VCaP (cell line): ENCODE results near the gene SPC24.
"Not testable (repeated sequence)": the region's sequence is repeated elsewhere in the genome, so short reads cannot be mapped to it uniquely, and the experiment has no call there.

Source experiments
- H3K27ac ChIP-seq: fragments of 450-650 bp; 2 replicates; pipeline ENCODE4 v1.5.1; 2017
- TF ChIP-seq, protein P1 (sequence below): fragments of 450-650 bp; conservative IDR thresholded peaks from 2 replicates; pipeline ENCODE4 v1.5.1; 2017; ENCODE audit warnings: mild to moderate bottlenecking, moderate library complexity

Gene SPC24

DNA sequence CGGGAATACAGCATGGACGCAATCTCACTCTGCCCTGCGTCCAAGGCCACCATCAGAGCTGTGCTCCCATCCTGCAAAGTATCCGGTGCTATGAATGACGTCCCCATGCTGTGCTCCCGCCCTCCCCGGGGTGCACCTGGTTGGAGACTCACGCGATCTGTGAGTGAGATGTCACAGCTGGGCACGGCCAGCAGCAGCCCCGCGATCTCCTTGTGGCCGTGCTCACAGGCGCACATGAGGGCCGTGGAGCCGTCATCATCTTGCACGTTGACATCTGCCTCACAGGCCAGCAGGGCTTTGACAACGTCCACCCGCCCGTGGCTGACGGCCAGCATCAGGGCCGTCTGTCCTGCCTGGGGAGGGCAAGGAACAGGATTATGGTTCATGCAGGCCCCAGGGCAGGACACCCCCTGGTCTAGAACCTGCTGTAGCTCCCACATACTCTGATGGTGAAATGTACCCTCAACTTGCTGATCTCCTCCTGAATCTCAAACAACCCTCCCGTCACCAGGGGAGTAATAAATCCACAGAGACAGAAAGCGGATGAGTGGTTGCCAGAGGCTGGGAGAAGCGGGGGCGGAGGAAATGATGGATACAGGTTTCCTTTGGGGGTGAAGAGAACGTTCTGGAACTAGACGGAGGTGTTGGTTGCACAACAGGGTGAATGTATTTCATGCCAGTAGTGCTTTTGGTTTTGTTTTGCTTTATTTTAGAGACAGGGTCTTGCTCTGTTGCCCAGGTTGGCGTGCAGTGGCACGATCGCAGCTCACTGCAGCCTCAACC, 14.5 kb upstream of the SPC24 start:
- no peak overlapping the region for H3K27ac ChIP-seq
- TF ChIP-seq, protein P1, sequence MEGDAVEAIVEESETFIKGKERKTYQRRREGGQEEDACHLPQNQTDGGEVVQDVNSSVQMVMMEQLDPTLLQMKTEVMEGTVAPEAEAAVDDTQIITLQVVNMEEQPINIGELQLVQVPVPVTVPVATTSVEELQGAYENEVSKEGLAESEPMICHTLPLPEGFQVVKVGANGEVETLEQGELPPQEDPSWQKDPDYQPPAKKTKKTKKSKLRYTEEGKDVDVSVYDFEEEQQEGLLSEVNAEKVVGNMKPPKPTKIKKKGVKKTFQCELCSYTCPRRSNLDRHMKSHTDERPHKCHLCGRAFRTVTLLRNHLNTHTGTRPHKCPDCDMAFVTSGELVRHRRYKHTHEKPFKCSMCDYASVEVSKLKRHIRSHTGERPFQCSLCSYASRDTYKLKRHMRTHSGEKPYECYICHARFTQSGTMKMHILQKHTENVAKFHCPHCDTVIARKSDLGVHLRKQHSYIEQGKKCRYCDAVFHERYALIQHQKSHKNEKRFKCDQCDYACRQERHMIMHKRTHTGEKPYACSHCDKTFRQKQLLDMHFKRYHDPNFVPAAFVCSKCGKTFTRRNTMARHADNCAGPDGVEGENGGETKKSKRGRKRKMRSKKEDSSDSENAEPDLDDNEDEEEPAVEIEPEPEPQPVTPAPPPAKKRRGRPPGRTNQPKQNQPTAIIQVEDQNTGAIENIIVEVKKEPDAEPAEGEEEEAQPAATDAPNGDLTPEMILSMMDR = no peak

DNA sequence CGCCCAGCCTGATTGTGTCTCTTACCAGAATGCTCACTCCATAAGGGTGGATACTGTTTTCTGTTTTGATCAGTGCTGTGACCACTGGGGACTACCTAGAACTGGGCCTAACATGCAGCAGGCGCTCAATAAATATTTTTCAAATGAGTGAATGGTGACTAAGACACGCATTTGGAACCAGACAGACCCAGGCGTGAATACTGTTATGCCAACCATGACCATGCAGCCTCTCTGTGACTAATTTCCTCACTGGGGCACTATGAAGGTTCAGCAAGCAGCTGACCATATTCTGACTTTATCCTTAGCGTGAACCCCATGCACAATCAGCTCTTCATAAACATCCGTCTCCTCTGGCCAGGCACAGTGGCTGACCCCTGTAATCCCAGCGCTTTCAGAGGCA, 13.0 kb upstream of the SPC24 start:
- TF ChIP-seq, protein P1 = no peak
- H3K27ac ChIP-seq = no peak overlapping the region

DNA sequence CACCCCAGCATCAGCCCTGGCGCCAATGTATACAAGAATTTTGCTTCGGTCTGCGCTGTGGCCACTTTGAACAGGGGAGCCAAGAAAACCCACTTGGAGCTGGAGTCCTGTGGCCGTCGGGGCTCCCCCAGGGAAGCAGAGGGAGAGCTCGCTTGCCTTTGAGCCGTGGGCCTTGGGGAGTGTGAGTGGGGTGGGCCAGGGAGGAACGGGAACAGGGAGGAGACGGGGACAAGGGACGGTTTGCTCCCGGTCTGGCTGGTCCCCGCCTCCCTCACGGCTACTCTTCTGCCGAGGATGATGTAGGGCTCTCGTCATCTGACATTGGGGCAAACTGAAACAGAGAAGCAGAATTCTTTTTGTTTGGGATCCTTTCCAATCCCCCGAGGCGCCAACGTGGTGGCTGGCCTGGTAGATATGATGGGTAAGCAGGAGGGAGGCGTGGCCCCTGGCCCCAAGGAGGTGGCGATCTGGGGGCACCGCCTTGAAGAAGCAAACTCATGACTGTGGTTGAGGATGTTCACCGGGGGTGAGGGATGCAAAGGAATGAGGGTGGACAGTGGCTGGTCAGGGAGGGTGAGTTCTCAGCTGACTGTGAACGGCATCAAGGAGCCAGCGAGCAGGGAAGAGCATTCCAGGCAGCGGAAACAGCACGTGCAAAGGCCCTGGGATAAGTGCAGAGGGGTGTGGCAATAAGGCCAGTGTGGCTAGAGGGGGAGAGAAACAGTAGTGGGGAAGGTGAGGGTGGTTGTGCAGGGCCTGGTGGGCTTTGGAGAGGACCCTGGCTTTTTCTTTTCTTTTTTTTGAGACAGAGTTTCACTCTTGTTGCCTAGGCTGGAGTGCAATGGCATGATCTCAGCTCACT, 10.9 kb upstream of the SPC24 start:
- TF ChIP-seq, protein P1 = no peak

DNA sequence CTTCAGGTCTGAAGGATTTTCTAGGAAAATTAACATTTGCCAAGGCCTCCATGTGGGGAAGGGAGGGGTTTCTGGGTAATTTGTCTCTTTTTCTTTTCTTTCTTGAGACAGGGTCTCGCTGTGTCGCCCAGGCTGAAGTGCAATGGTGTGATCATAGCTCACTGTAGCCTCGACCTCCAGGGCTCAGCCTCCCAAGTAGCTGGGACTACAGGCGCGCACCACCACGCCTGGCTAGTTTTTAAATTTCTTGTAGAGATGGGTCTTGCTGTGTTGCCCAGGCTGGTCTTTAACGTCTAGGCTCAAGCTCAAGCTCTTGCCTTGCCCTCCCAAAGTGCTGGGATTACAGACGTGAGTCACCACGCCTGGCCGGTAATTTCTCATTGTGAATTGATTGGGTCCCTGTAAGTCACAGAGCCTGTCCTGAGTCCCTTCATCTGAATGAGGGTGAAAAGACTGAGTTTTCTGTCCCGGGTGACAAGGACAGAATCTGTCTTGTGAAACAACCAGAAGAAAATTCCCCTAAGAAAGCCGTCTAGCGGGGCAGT, 10.0 kb upstream of the SPC24 start:
- H3K27ac ChIP-seq = no peak overlapping the region
- TF ChIP-seq, protein P1 = no peak

More for the DNA sequence above, 10.9 kb upstream of the SPC24 start:
- no peak overlapping the region for H3K27ac ChIP-seq

DNA sequence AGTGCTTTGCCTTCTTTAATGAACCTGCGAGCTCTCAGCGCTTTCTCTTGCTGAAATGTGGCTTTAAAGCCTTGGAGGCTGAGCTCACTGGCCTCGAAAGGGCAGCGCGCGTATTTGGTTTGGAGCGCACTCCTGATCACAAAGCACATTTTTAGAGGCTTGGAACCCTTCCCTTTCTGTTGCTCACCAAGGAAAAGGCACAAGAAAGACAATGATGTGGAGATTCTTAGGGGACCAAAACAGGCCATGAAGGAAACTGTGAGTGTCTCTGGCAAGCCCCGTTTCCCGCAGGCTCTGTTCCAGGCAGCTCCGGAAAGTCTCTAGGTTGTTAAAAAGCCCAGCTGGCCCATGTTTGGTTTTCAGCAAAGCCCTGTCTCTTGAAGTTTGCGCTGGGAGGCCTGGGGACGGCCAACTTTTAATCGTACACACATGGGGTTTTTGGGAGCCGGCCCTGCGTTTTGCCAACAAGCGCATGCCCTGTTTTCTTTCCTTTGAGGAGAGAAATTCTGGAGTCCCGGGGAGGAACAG, 9.4 kb upstream of the SPC24 start:
- H3K27ac ChIP-seq = no peak overlapping the region
- TF ChIP-seq, protein P1 = no peak

DNA sequence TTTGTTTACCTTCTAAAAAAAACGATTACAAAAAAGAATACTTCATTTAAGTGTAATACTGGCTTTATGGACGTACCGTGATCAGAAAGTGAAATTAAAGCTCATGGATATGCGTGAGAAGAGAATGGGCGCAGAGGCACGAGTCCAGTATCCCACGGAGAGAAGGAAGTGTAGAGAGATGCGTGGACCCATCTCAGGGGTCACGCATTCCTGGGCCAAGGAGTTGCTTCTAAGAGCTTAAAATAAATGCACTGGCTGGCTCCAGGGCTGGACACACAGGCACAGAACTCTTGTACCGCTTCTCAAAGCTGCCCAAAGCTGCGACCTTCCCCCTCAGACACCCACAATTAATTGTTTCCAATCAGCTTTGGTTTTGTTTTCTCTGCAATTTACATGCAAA, 8.7 kb upstream of the SPC24 start:
- no peak overlapping the region for H3K27ac ChIP-seq
- TF ChIP-seq, protein P1 = no peak

DNA sequence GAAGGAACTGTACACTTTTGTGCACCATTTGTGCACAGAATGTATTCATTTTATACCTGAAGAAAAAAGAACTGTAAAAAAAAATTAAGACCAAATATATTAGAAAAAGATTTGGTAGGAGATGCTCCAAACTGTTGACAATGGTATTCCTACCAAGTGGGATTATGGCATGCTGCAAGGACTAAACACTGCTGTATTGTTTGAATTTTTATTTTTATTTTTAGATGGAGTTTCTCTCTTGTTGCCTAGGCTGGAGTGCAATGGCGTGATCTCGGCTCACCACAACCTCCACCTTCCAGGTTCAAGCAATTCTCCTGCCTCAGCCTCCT, 4.8 kb upstream of the SPC24 start:
- not testable (repeated sequence) for H3K27ac ChIP-seq
